SK-N-SH treated with all-trans-retinoic acid at 6 μM for 48 hours (cell line): Measurements from ENCODE around the gene GNPDA1.

Source experiments
- ARNTL ChIP-seq: fragments of 450-650 bp; formaldehyde crosslinking; IDR thresholded peaks from 2 replicates; pipeline ENCODE4 v1.5.0; 2020; ENCODE audit warnings: low read depth, mild to moderate bottlenecking, moderate library complexity, borderline replicate concordance
- CREB5 ChIP-seq: fragments of 250-450 bp; sonication (Bioruptor Pico); IDR thresholded peaks from 2 replicates; pipeline ENCODE4 v1.5.1; 2020; ENCODE audit warnings: low read depth, mild to moderate bottlenecking, moderate library complexity
- ESRRG ChIP-seq: fragments of 250-450 bp; sonication (Bioruptor Pico); IDR thresholded peaks from 2 replicates; pipeline ENCODE4 v1.6.1; 2021; ENCODE audit warnings: mild to moderate bottlenecking
- PPARA ChIP-seq: fragments of 250-450 bp; sonication (Bioruptor Pico); IDR thresholded peaks from 2 replicates; pipeline ENCODE4 v1.5.0; 2020; ENCODE audit warnings: mild to moderate bottlenecking, borderline replicate concordance
- RARB ChIP-seq: fragments of 250-450 bp; sonication (Bioruptor Pico); IDR thresholded peaks from 2 replicates; pipeline ENCODE4 v1.8.0; 2021; ENCODE audit warnings: mild to moderate bottlenecking, moderate library complexity
- SNAI2 ChIP-seq: fragments of 250-450 bp; sonication (Bioruptor Pico); IDR thresholded peaks from 2 replicates; pipeline ENCODE4 v1.5.0; 2020; ENCODE audit warnings: mild to moderate bottlenecking, moderate library complexity
- TCF4 ChIP-seq: fragments of 250-450 bp; sonication (Bioruptor Pico); IDR thresholded peaks from 2 replicates; pipeline ENCODE4 v1.8.0; 2021; ENCODE audit warnings: mild to moderate bottlenecking, moderate library complexity, borderline replicate concordance
- TOX ChIP-seq: fragments of 250-450 bp; sonication (Bioruptor Pico); IDR thresholded peaks from 2 replicates; pipeline ENCODE4 v1.8.0; 2021; ENCODE audit warnings: mild to moderate bottlenecking, moderate library complexity, borderline replicate concordance
- TSHZ2 ChIP-seq: fragments of 250-450 bp; sonication (Bioruptor Pico); IDR thresholded peaks from 2 replicates; pipeline ENCODE4 v1.5.0; 2020; ENCODE audit warnings: mild to moderate bottlenecking, moderate library complexity
- ZC3H10 ChIP-seq: fragments of 250-450 bp; sonication (Bioruptor Pico); IDR thresholded peaks from 2 replicates; pipeline ENCODE4 v1.5.1; 2021; ENCODE audit warnings: mild to moderate bottlenecking, moderate library complexity
- ZNF565 ChIP-seq: fragments of 450-650 bp; formaldehyde crosslinking; conservative IDR thresholded peaks from 2 replicates; pipeline ENCODE4 v1.5.0; 2020; ENCODE audit warnings: low read depth, mild to moderate bottlenecking, moderate library complexity

GRCh38 chr5:141994511-141995136, 18.2 kb downstream of the GNPDA1 start:
- TF ChIP-seq ZC3H10 (CRISPR knock-in tag) (no peak), RARB (CRISPR knock-in tag) (no peak), ZNF565 (CRISPR knock-in tag) (no peak), TCF4 (CRISPR knock-in tag) (no peak), ESRRG (CRISPR knock-in tag) (no peak), SNAI2 (CRISPR knock-in tag) (no peak), ARNTL (CRISPR knock-in tag) (no peak), CREB5 (CRISPR knock-in tag) (no peak), TOX (CRISPR knock-in tag) (no peak), PPARA (CRISPR knock-in tag) (no peak), TSHZ2 (CRISPR knock-in tag) (no peak)
